Measurements from ENCODE around the gene ACTL8. TPM values are rescaled to one million over a fixed set of nuclear protein-coding genes. Genes with fewer than 3 reads are reported as not detected.
A peak's percentile ranks its signal among the peaks of the same experiment; 100 is the strongest.

Gene ACTL8
- total and polyA plus RNA-seq, 5 donors = not detected

- Histone ChIP-seq H3K9me3 (ENCODE audit: control insufficient read depth, low read length) (no peaks in the 10 kb centered on the region), H3K4me3 (ENCODE audit: low read length) (no peak overlapping the region), H3K27me3 (ENCODE audit: control insufficient read depth, insufficient read depth) (no peaks in the 10 kb centered on the region), H3K27ac (ENCODE audit: low read length) (no peak overlapping the region), H3K4me1 (ENCODE audit: control insufficient read depth, insufficient read depth, low read length) (no peaks in the 10 kb centered on the region)
- ATAC-seq = no peak
- no peak for DNase-seq
- intact Hi-C loops (cut with DNase I) = no loop called here
- 77% methylated on average over 14 of the region's 14 CpGs for WGBS
Measured at GRCh38 chr1:17772615-17773212, 17.6 kb downstream of the ACTL8 start.

- Histone ChIP-seq H3K4me3 (ENCODE audit: low read length) (no peak overlapping the region), H3K27me3 (ENCODE audit: control insufficient read depth, insufficient read depth) (no peaks in the 10 kb centered on the region), H3K9me3 (ENCODE audit: control insufficient read depth, low read length) (no peaks in the 10 kb centered on the region), H3K4me1 (ENCODE audit: control insufficient read depth, insufficient read depth, low read length) (no peaks in the 10 kb centered on the region), H3K27ac (ENCODE audit: low read length) (no peak overlapping the region)
- DNase-seq = no peak
- WGBS = 73% methylated on average over 16 of the region's 16 CpGs
- ATAC-seq = no peak
- intact Hi-C loops (cut with DNase I) = no loop called here
Measured at GRCh38 chr1:17773591-17774326, 18.6 kb downstream of the ACTL8 start.

GRCh38 chr1:17774452-17774851 lies 19.3 kb downstream of the ACTL8 start:
- no peak for ATAC-seq
- Histone ChIP-seq H3K9me3 (ENCODE audit: control insufficient read depth, low read length) (no peaks in the 10 kb centered on the region), H3K27me3 (ENCODE audit: control insufficient read depth, insufficient read depth) (no peaks in the 10 kb centered on the region), H3K27ac (ENCODE audit: low read length) (no peak overlapping the region), H3K4me3 (ENCODE audit: low read length) (no peak overlapping the region), H3K4me1 (ENCODE audit: control insufficient read depth, insufficient read depth, low read length) (no peaks in the 10 kb centered on the region)
- DNase-seq = peak in 1 of 3 donors; percentile 12
- intact Hi-C loops (cut with DNase I) = no loop called here
- WGBS = 79% methylated on average over 6 of the region's 6 CpGs

- Histone ChIP-seq H3K27me3 (ENCODE audit: control insufficient read depth, insufficient read depth) (no peaks in the 10 kb centered on the region), H3K27ac (ENCODE audit: low read length) (no peak overlapping the region), H3K4me1 (ENCODE audit: control insufficient read depth, insufficient read depth, low read length) (no peaks in the 10 kb centered on the region), H3K9me3 (ENCODE audit: control insufficient read depth, low read length) (no peaks in the 10 kb centered on the region), H3K4me3 (ENCODE audit: low read length) (no peak overlapping the region)
- ATAC-seq (no peak), DNase-seq (no peak)
- intact Hi-C loops (cut with DNase I) = no loop called here
- 90% methylated on average over 2 of the region's 2 CpGs for WGBS
Measured at GRCh38 chr1:17775796-17776195, 20.7 kb downstream of the ACTL8 start.

- no peaks in the 10 kb centered on the region for H3K4me1 ChIP-seq (ENCODE audit: control insufficient read depth, insufficient read depth, low read length)
- no peaks in the 10 kb centered on the region for H3K27me3 ChIP-seq (ENCODE audit: control insufficient read depth, insufficient read depth)
- H3K4me3 ChIP-seq (ENCODE audit: low read length) = no peak overlapping the region
- DNase-seq (peak in 1 of 3 donors; percentile 18), ATAC-seq (no peak)
- intact Hi-C loops (cut with DNase I) = no loop called here
- H3K27ac ChIP-seq (ENCODE audit: low read length) = no peak overlapping the region
- no peaks in the 10 kb centered on the region for H3K9me3 ChIP-seq (ENCODE audit: control insufficient read depth, low read length)
- 51% methylated on average over 11 of the region's 11 CpGs for WGBS
Measured at GRCh38 chr1:17776426-17776825, 21.3 kb downstream of the ACTL8 start.

- peak in 1 of 3 donors; percentile 24 for DNase-seq
- ATAC-seq = no peak
- H3K27ac ChIP-seq (ENCODE audit: low read length) = no peak overlapping the region
- intact Hi-C loops (cut with DNase I) = no loop called here
- no peaks in the 10 kb centered on the region for H3K4me1 ChIP-seq (ENCODE audit: control insufficient read depth, insufficient read depth, low read length)
- H3K9me3 ChIP-seq (ENCODE audit: control insufficient read depth, low read length) = no peaks in the 10 kb centered on the region
- H3K4me3 ChIP-seq (ENCODE audit: low read length) = no peak overlapping the region
- WGBS = 48% methylated on average over 10 of the region's 10 CpGs
- peaks cover 2% of the 10 kb centered on the region for H3K27me3 ChIP-seq (ENCODE audit: control insufficient read depth, insufficient read depth)
Measured at GRCh38 chr1:17777330-17777729, 22.2 kb downstream of the ACTL8 start.

GRCh38 chr1:17777818-17778217 lies 22.7 kb downstream of the ACTL8 start:
- WGBS = 83% methylated on average over 8 of the region's 8 CpGs
- ATAC-seq (no peak), DNase-seq (no peak)
- intact Hi-C loops (cut with DNase I) = no loop called here
- no peaks in the 10 kb centered on the region for H3K4me1 ChIP-seq (ENCODE audit: control insufficient read depth, insufficient read depth, low read length)
- no peak overlapping the region for H3K27ac ChIP-seq (ENCODE audit: low read length)
- no peak overlapping the region for H3K4me3 ChIP-seq (ENCODE audit: low read length)
- H3K27me3 ChIP-seq (ENCODE audit: control insufficient read depth, insufficient read depth) = peaks cover 2% of the 10 kb centered on the region
- H3K9me3 ChIP-seq (ENCODE audit: control insufficient read depth, low read length) = no peaks in the 10 kb centered on the region

GRCh38 chr1:17780916-17781315 lies 25.8 kb downstream of the ACTL8 start:
- H3K9me3 ChIP-seq (ENCODE audit: control insufficient read depth, low read length) = no peaks in the 10 kb centered on the region
- H3K4me1 ChIP-seq (ENCODE audit: control insufficient read depth, insufficient read depth, low read length) = no peaks in the 10 kb centered on the region
- no peak overlapping the region for H3K4me3 ChIP-seq (ENCODE audit: low read length)
- no peak for ATAC-seq
- 47% methylated on average over 4 of the region's 4 CpGs for WGBS
- H3K27me3 ChIP-seq (ENCODE audit: control insufficient read depth, insufficient read depth) = peaks cover 2% of the 10 kb centered on the region
- H3K27ac ChIP-seq (ENCODE audit: low read length) = no peak overlapping the region
- no peak for DNase-seq
- intact Hi-C loops (cut with DNase I) = no loop called here

- Histone ChIP-seq H3K4me1 (ENCODE audit: control insufficient read depth, insufficient read depth, low read length) (no peaks in the 10 kb centered on the region), H3K27me3 (ENCODE audit: control insufficient read depth, insufficient read depth) (no peaks in the 10 kb centered on the region), H3K9me3 (ENCODE audit: control insufficient read depth, low read length) (no peaks in the 10 kb centered on the region), H3K4me3 (ENCODE audit: low read length) (no peak overlapping the region), H3K27ac (ENCODE audit: low read length) (no peak overlapping the region)
- WGBS = 82% methylated on average over 5 of the region's 5 CpGs
- no peak for ATAC-seq
- DNase-seq = no peak
- intact Hi-C loops (cut with DNase I) = no loop called here
Measured at GRCh38 chr1:17789926-17790325, 34.8 kb downstream of the ACTL8 start.

GRCh38 chr1:17790383-17791054 lies 35.4 kb downstream of the ACTL8 start:
- 73% methylated on average over 4 of the region's 4 CpGs for WGBS
- Histone ChIP-seq H3K27ac (ENCODE audit: low read length) (no peak overlapping the region), H3K4me3 (ENCODE audit: low read length) (no peak overlapping the region), H3K9me3 (ENCODE audit: control insufficient read depth, low read length) (no peaks in the 10 kb centered on the region), H3K4me1 (ENCODE audit: control insufficient read depth, insufficient read depth, low read length) (no peaks in the 10 kb centered on the region), H3K27me3 (ENCODE audit: control insufficient read depth, insufficient read depth) (no peaks in the 10 kb centered on the region)
- intact Hi-C loops (cut with DNase I) = no loop called here
- ATAC-seq (no peak), DNase-seq (no peak)

- intact Hi-C loops (cut with DNase I) = no loop called here
- no peak overlapping the region for H3K27ac ChIP-seq (ENCODE audit: low read length)
- 57% methylated on average over 9 of the region's 9 CpGs for WGBS
- H3K4me1 ChIP-seq (ENCODE audit: control insufficient read depth, insufficient read depth, low read length) = no peaks in the 10 kb centered on the region
- ATAC-seq (no peak), DNase-seq (no peak)
- no peak overlapping the region for H3K4me3 ChIP-seq (ENCODE audit: low read length)
- no peaks in the 10 kb centered on the region for H3K27me3 ChIP-seq (ENCODE audit: control insufficient read depth, insufficient read depth)
- H3K9me3 ChIP-seq (ENCODE audit: control insufficient read depth, low read length) = no peaks in the 10 kb centered on the region
Measured at GRCh38 chr1:17791055-17791390, 35.9 kb downstream of the ACTL8 start.

Data from right cardiac atrium (tissue), 5 donors.